ENCODE measurements around the gene TGM5.

The TGM5 gene

GRCh38 chr15:43266386-43266785 lies 342 bp downstream of the TGM5 start:
- no peak for DNase-seq
- Histone ChIP-seq H3K27ac (ENCODE audit: insufficient read depth, low read length, poor library complexity, severe bottlenecking) (no peak overlapping the region), H3K36me3 (ENCODE audit: control insufficient read depth, insufficient read depth, low read length) (no peaks in the 10 kb centered on the region), H3K27me3 (replicated peaks; ENCODE audit: control insufficient read depth, insufficient read depth, low read length, poor library complexity, severe bottlenecking) (no peaks in the 10 kb centered on the region), H3K4me1 (ENCODE audit: control insufficient read depth, insufficient read depth, low read length, poor library complexity, severe bottlenecking) (peaks cover 7% of the 10 kb centered on the region), H3K4me3 (ENCODE audit: insufficient read depth, low read depth, low read length, poor library complexity, severe bottlenecking) (no peak overlapping the region), H3K9me3 (ENCODE audit: control insufficient read depth, low read length) (no peaks in the 10 kb centered on the region)

GRCh38 chr15:43260011-43260615 lies 6.6 kb downstream of the TGM5 start:
- Histone ChIP-seq H3K4me1 (ENCODE audit: control insufficient read depth, insufficient read depth, low read length, poor library complexity, severe bottlenecking) (no peaks in the 10 kb centered on the region), H3K9me3 (ENCODE audit: control insufficient read depth, low read length) (no peaks in the 10 kb centered on the region), H3K27ac (ENCODE audit: insufficient read depth, low read length, poor library complexity, severe bottlenecking) (no peak overlapping the region), H3K27me3 (replicated peaks; ENCODE audit: control insufficient read depth, insufficient read depth, low read length, poor library complexity, severe bottlenecking) (no peaks in the 10 kb centered on the region), H3K4me3 (ENCODE audit: insufficient read depth, low read depth, low read length, poor library complexity, severe bottlenecking) (no peak overlapping the region), H3K36me3 (ENCODE audit: control insufficient read depth, insufficient read depth, low read length) (no peaks in the 10 kb centered on the region)
- DNase-seq: no peak

GRCh38 chr15:43258781-43259180 lies 7.9 kb downstream of the TGM5 start:
- no peaks in the 10 kb centered on the region for H3K27me3 ChIP-seq (replicated peaks; ENCODE audit: control insufficient read depth, insufficient read depth, low read length, poor library complexity, severe bottlenecking)
- no peak overlapping the region for H3K4me3 ChIP-seq (ENCODE audit: insufficient read depth, low read depth, low read length, poor library complexity, severe bottlenecking)

GRCh38 chr15:43256341-43256740 lies 10.4 kb downstream of the TGM5 start:
- no peak for DNase-seq
- Histone ChIP-seq H3K27me3 (replicated peaks; ENCODE audit: control insufficient read depth, insufficient read depth, low read length, poor library complexity, severe bottlenecking) (no peaks in the 10 kb centered on the region), H3K9me3 (ENCODE audit: control insufficient read depth, low read length) (no peaks in the 10 kb centered on the region), H3K4me1 (ENCODE audit: control insufficient read depth, insufficient read depth, low read length, poor library complexity, severe bottlenecking) (no peaks in the 10 kb centered on the region), H3K27ac (ENCODE audit: insufficient read depth, low read length, poor library complexity, severe bottlenecking) (no peak overlapping the region), H3K36me3 (ENCODE audit: control insufficient read depth, insufficient read depth, low read length) (no peaks in the 10 kb centered on the region), H3K4me3 (ENCODE audit: insufficient read depth, low read depth, low read length, poor library complexity, severe bottlenecking) (no peak overlapping the region)

More at GRCh38 chr15:43258781-43259180, 7.9 kb downstream of the TGM5 start:
- Histone ChIP-seq H3K36me3 (ENCODE audit: control insufficient read depth, insufficient read depth, low read length) (no peaks in the 10 kb centered on the region), H3K4me1 (ENCODE audit: control insufficient read depth, insufficient read depth, low read length, poor library complexity, severe bottlenecking) (no peaks in the 10 kb centered on the region), H3K27ac (ENCODE audit: insufficient read depth, low read length, poor library complexity, severe bottlenecking) (no peak overlapping the region), H3K9me3 (ENCODE audit: control insufficient read depth, low read length) (no peaks in the 10 kb centered on the region)
- no peak for DNase-seq

- no peaks in the 10 kb centered on the region for H3K36me3 ChIP-seq (ENCODE audit: control insufficient read depth, insufficient read depth, low read length)
- no peaks in the 10 kb centered on the region for H3K9me3 ChIP-seq (ENCODE audit: control insufficient read depth, low read length)
- no peak overlapping the region for H3K27ac ChIP-seq (ENCODE audit: insufficient read depth, low read length, poor library complexity, severe bottlenecking)
- DNase-seq: no peak
- H3K4me3 ChIP-seq (ENCODE audit: insufficient read depth, low read depth, low read length, poor library complexity, severe bottlenecking): no peak overlapping the region
- H3K27me3 ChIP-seq (replicated peaks; ENCODE audit: control insufficient read depth, insufficient read depth, low read length, poor library complexity, severe bottlenecking): no peaks in the 10 kb centered on the region
- H3K4me1 ChIP-seq (ENCODE audit: control insufficient read depth, insufficient read depth, low read length, poor library complexity, severe bottlenecking): no peaks in the 10 kb centered on the region
Observed at GRCh38 chr15:43255376-43255775, 11.4 kb downstream of the TGM5 start.

GRCh38 chr15:43253431-43254403 lies 13.0 kb downstream of the TGM5 start:
- Histone ChIP-seq H3K27me3 (replicated peaks; ENCODE audit: control insufficient read depth, insufficient read depth, low read length, poor library complexity, severe bottlenecking) (no peaks in the 10 kb centered on the region), H3K4me1 (ENCODE audit: control insufficient read depth, insufficient read depth, low read length, poor library complexity, severe bottlenecking) (no peaks in the 10 kb centered on the region), H3K4me3 (ENCODE audit: insufficient read depth, low read depth, low read length, poor library complexity, severe bottlenecking) (no peak overlapping the region), H3K9me3 (ENCODE audit: control insufficient read depth, low read length) (no peaks in the 10 kb centered on the region), H3K27ac (ENCODE audit: insufficient read depth, low read length, poor library complexity, severe bottlenecking) (no peak overlapping the region), H3K36me3 (ENCODE audit: control insufficient read depth, insufficient read depth, low read length) (no peaks in the 10 kb centered on the region)
- peak; percentile 20 to 35 (median 30) for DNase-seq

- H3K27ac ChIP-seq (ENCODE audit: insufficient read depth, low read length, poor library complexity, severe bottlenecking): no peak overlapping the region
- H3K36me3 ChIP-seq (ENCODE audit: control insufficient read depth, insufficient read depth, low read length): no peaks in the 10 kb centered on the region
- no peak overlapping the region for H3K4me3 ChIP-seq (ENCODE audit: insufficient read depth, low read depth, low read length, poor library complexity, severe bottlenecking)
- no peaks in the 10 kb centered on the region for H3K27me3 ChIP-seq (replicated peaks; ENCODE audit: control insufficient read depth, insufficient read depth, low read length, poor library complexity, severe bottlenecking)
- no peak for DNase-seq
- no peaks in the 10 kb centered on the region for H3K9me3 ChIP-seq (ENCODE audit: control insufficient read depth, low read length)
- no peaks in the 10 kb centered on the region for H3K4me1 ChIP-seq (ENCODE audit: control insufficient read depth, insufficient read depth, low read length, poor library complexity, severe bottlenecking)
Observed at GRCh38 chr15:43251871-43252250, 14.9 kb downstream of the TGM5 start.

- Histone ChIP-seq H3K9me3 (ENCODE audit: control insufficient read depth, low read length) (no peaks in the 10 kb centered on the region), H3K4me3 (ENCODE audit: insufficient read depth, low read depth, low read length, poor library complexity, severe bottlenecking) (no peak overlapping the region), H3K36me3 (ENCODE audit: control insufficient read depth, insufficient read depth, low read length) (no peaks in the 10 kb centered on the region), H3K27me3 (replicated peaks; ENCODE audit: control insufficient read depth, insufficient read depth, low read length, poor library complexity, severe bottlenecking) (no peaks in the 10 kb centered on the region), H3K4me1 (ENCODE audit: control insufficient read depth, insufficient read depth, low read length, poor library complexity, severe bottlenecking) (no peaks in the 10 kb centered on the region), H3K27ac (ENCODE audit: insufficient read depth, low read length, poor library complexity, severe bottlenecking) (no peak overlapping the region)
- no peak for DNase-seq
Observed at GRCh38 chr15:43251185-43251870, 15.4 kb downstream of the TGM5 start.

- H3K4me1 ChIP-seq (ENCODE audit: control insufficient read depth, insufficient read depth, low read length, poor library complexity, severe bottlenecking): no peaks in the 10 kb centered on the region
- H3K36me3 ChIP-seq (ENCODE audit: control insufficient read depth, insufficient read depth, low read length): no peaks in the 10 kb centered on the region
- DNase-seq: no peak
- H3K27me3 ChIP-seq (replicated peaks; ENCODE audit: control insufficient read depth, insufficient read depth, low read length, poor library complexity, severe bottlenecking): no peaks in the 10 kb centered on the region
- H3K27ac ChIP-seq (ENCODE audit: insufficient read depth, low read length, poor library complexity, severe bottlenecking): no peak overlapping the region
- H3K9me3 ChIP-seq (ENCODE audit: control insufficient read depth, low read length): no peaks in the 10 kb centered on the region
- H3K4me3 ChIP-seq (ENCODE audit: insufficient read depth, low read depth, low read length, poor library complexity, severe bottlenecking): no peak overlapping the region
Observed at GRCh38 chr15:43250785-43251184, 15.9 kb downstream of the TGM5 start.

Data from effector memory CD4-positive, alpha-beta T cell (primary cell).